Ascending aorta (tissue), 2 donors: ENCODE data around the gene KAZN. TPM values are rescaled to one million over a fixed set of nuclear protein-coding genes. Genes with fewer than 3 reads are reported as not detected.

Experiments
- DNase-seq, 2 donors: peaks; one replicate each; pipeline ENCODE4 v3.0.0-alpha.2; 2019; ENCODE audit warnings: low spot score in 2 of 2
- H3K27ac ChIP-seq, 2 donors: fragments of 200-600 bp; sonication (generic); one replicate each; pipeline ENCODE4 v1.5.1; 2016 to 2017; ENCODE audit warnings: mild to moderate bottlenecking in 1 of 2
- H3K27me3 ChIP-seq: fragments of 200-600 bp; sonication (generic); one replicate; pipeline ENCODE4 v1.5.1; 2017
- H3K36me3 ChIP-seq, 2 donors: fragments of 200-600 bp; sonication (generic); one replicate each; pipeline ENCODE4 v1.5.1; 2016
- H3K4me1 ChIP-seq, 2 donors: fragments of 200-600 bp; sonication (generic); one replicate each; pipeline ENCODE4 v1.5.1; 2016 to 2017; ENCODE audit warnings: mild to moderate bottlenecking in 1 of 2
- H3K4me3 ChIP-seq, 2 donors: fragments of 200-600 bp; sonication (generic); one replicate each; pipeline ENCODE4 v1.5.1; 2016 to 2017; ENCODE audit warnings: mild to moderate bottlenecking in 1 of 2
- H3K9me3 ChIP-seq, 2 donors: fragments of 200-600 bp; sonication (generic); one replicate each; pipeline ENCODE4 v1.5.1; 2016
- CTCF ChIP-seq, 3 experiments: fragments of 200-600 bp in 2 of 3; fragments of 450-650 bp in 1 of 3; sonication (generic) in 2 of 3; IDR thresholded peaks; one replicate each; pipeline ENCODE4 v1.5.1; 2016 to 2019; ENCODE audit warnings: antibody characterized with exemption in 3 of 3, mild to moderate bottlenecking in 1 of 3, moderate library complexity in 1 of 3
- intact Hi-C: fragments of 100-400 bp; cut with DNase I; formaldehyde crosslinking; loops from one replicate; pipeline ENCODE4 v1.15.1; 2023
- total RNA-seq: library from RNA; depleted of rRNA; stranded (reverse); fragments of >200 nt; gene quantifications from one replicate; pipeline ENCODE4 v1.1.0, GENCODE V29; 2016

Gene KAZN
- total RNA-seq, 1 donor from 2014 or later, result 58.5 TPM

- Histone ChIP-seq H3K36me3 (no peaks in the 10 kb centered on the region), H3K27me3 (no peaks in the 10 kb centered on the region), H3K27ac (peak overlapping the region; percentile 58 to 77), H3K4me1 (peaks cover 4 to 12% of the 10 kb centered on the region in 2 donors), H3K9me3 (no peaks in the 10 kb centered on the region), H3K4me3 (no peak overlapping the region)
- peak; percentile 84 to 93 (median 88) for TF ChIP-seq CTCF (IDR thresholded peaks at IDR 0.05)
- DNase-seq, result peak in 1 of 2 donors; percentile 82
- intact Hi-C loops, result loop anchor here (1.0 to 5.0 kb wide), 3 partner anchors 55 to 250 kb away; no protein-coding TSS in a partner anchor
Measured at GRCh38 chr1:15027515-15027986, 429.1 kb downstream of the KAZN start.

- H3K4me3 ChIP-seq, result no peak overlapping the region
- peaks cover 4 to 12% of the 10 kb centered on the region in 2 donors for H3K4me1 ChIP-seq
- TF ChIP-seq CTCF (IDR thresholded peaks at IDR 0.05), result no peak
- H3K27ac ChIP-seq, result peak overlapping the region; percentile 58 to 77
- H3K27me3 ChIP-seq, result no peaks in the 10 kb centered on the region
- DNase-seq, result peak; percentile 19 to 88
- no peaks in the 10 kb centered on the region for H3K36me3 ChIP-seq
- no peaks in the 10 kb centered on the region for H3K9me3 ChIP-seq
- intact Hi-C loops, result loop anchor here (2.0 to 5.0 kb wide), 3 partner anchors 56 to 251 kb away; no protein-coding TSS in a partner anchor
Measured at GRCh38 chr1:15028102-15028501, 429.6 kb downstream of the KAZN start.

- Histone ChIP-seq H3K4me1 (peaks cover 4 to 12% of the 10 kb centered on the region in 2 donors), H3K4me3 (no peak overlapping the region), H3K27me3 (no peaks in the 10 kb centered on the region), H3K36me3 (no peaks in the 10 kb centered on the region), H3K9me3 (no peaks in the 10 kb centered on the region), H3K27ac (peak overlapping the region in 1 of 2 donors; percentile 7)
- TF ChIP-seq CTCF (IDR thresholded peaks at IDR 0.05), result no peak
- intact Hi-C loops, result loop anchor here (2.0 to 5.0 kb wide), 3 partner anchors 56 to 251 kb away; no protein-coding TSS in a partner anchor
- no peak for DNase-seq
Measured at GRCh38 chr1:15028616-15029015, 430.1 kb downstream of the KAZN start.

- intact Hi-C loops, result loop anchor here (2.0 to 5.0 kb wide), 3 partner anchors 57 to 252 kb away; no protein-coding TSS in a partner anchor
- H3K27ac ChIP-seq, result peak overlapping the region in 1 of 2 donors; percentile 7
- TF ChIP-seq CTCF (IDR thresholded peaks at IDR 0.05), result no peak
- H3K4me1 ChIP-seq, result peaks cover 4 to 12% of the 10 kb centered on the region in 2 donors
- DNase-seq, result no peak
- H3K9me3 ChIP-seq, result no peaks in the 10 kb centered on the region
- no peaks in the 10 kb centered on the region for H3K27me3 ChIP-seq
- H3K36me3 ChIP-seq, result no peaks in the 10 kb centered on the region
- no peak overlapping the region for H3K4me3 ChIP-seq
Measured at GRCh38 chr1:15029036-15029435, 430.6 kb downstream of the KAZN start.

GRCh38 chr1:15029786-15030185 is 431.3 kb downstream of the KAZN start:
- DNase-seq, result no peak
- intact Hi-C loops, result loop anchor here (2.0 to 5.0 kb wide), 3 partner anchors 57 to 252 kb away; no protein-coding TSS in a partner anchor

More at GRCh38 chr1:15029786-15030185, 431.3 kb downstream of the KAZN start:
- Histone ChIP-seq H3K9me3 (no peaks in the 10 kb centered on the region), H3K27me3 (no peaks in the 10 kb centered on the region), H3K27ac (no peak overlapping the region), H3K4me1 (peaks cover 4 to 12% of the 10 kb centered on the region in 2 donors), H3K36me3 (no peaks in the 10 kb centered on the region), H3K4me3 (no peak overlapping the region)
- TF ChIP-seq CTCF (IDR thresholded peaks at IDR 0.05), result no peak
